Measurements from ENCODE around the gene IL13RA2. TPM values are rescaled to one million over a fixed set of nuclear protein-coding genes. Genes with fewer than 3 reads are reported as not detected.

Gene IL13RA2
- total and polyA plus RNA-seq, 9 of the 15 experiments (the other 6 are each of a cell fraction or from before 2014, with no cell fraction given): 0.06 to 0.18 (median 0.15) TPM; not detected in 6

DNA sequence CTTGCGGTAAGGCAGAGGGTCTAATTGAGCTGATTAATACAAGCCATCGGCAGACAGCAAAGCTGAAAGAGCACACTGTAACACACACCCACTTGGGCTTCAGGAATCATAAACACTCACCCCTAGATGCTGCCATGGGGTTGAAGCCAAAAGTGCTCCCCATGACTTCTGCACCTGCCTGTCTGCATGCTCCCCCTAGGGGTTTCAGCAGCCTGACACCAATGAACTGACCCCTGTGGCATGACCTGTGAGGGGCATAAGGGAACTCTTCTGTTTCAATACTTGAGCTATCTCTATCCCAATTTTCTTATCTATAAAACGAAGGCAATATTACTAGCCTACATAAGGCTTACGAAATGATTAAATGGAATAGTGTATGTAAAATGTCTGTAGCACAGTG lies 23.0 kb upstream of the IL13RA2 start (continued):
- TF ChIP-seq, protein P1, sequence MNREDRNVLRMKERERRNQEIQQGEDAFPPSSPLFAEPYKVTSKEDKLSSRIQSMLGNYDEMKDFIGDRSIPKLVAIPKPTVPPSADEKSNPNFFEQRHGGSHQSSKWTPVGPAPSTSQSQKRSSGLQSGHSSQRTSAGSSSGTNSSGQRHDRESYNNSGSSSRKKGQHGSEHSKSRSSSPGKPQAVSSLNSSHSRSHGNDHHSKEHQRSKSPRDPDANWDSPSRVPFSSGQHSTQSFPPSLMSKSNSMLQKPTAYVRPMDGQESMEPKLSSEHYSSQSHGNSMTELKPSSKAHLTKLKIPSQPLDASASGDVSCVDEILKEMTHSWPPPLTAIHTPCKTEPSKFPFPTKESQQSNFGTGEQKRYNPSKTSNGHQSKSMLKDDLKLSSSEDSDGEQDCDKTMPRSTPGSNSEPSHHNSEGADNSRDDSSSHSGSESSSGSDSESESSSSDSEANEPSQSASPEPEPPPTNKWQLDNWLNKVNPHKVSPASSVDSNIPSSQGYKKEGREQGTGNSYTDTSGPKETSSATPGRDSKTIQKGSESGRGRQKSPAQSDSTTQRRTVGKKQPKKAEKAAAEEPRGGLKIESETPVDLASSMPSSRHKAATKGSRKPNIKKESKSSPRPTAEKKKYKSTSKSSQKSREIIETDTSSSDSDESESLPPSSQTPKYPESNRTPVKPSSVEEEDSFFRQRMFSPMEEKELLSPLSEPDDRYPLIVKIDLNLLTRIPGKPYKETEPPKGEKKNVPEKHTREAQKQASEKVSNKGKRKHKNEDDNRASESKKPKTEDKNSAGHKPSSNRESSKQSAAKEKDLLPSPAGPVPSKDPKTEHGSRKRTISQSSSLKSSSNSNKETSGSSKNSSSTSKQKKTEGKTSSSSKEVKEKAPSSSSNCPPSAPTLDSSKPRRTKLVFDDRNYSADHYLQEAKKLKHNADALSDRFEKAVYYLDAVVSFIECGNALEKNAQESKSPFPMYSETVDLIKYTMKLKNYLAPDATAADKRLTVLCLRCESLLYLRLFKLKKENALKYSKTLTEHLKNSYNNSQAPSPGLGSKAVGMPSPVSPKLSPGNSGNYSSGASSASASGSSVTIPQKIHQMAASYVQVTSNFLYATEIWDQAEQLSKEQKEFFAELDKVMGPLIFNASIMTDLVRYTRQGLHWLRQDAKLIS (CRISPR knock-in tag; IDR thresholded peaks at IDR 0.05): no peak
- TF ChIP-seq RBM25 (IDR thresholded peaks at IDR 0.05; ENCODE audit: low read depth, low read length, severe bottlenecking) (no peak), POLR3A (IDR thresholded peaks at IDR 0.05; ENCODE audit: borderline replicate concordance, extremely low read depth, insufficient read depth, insufficient read length) (no peak), ZC3H8 (IDR thresholded peaks at IDR 0.05) (no peak), ELF4 (CRISPR knock-in tag; IDR thresholded peaks at IDR 0.05) (no peak)
- TF ChIP-seq, protein P2, sequence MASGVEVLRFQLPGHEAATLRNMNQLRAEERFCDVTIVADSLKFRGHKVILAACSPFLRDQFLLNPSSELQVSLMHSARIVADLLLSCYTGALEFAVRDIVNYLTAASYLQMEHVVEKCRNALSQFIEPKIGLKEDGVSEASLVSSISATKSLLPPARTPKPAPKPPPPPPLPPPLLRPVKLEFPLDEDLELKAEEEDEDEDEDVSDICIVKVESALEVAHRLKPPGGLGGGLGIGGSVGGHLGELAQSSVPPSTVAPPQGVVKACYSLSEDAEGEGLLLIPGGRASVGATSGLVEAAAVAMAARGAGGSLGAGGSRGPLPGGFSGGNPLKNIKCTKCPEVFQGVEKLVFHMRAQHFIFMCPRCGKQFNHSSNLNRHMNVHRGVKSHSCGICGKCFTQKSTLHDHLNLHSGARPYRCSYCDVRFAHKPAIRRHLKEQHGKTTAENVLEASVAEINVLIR (CRISPR knock-in tag; IDR thresholded peaks at IDR 0.05): no peak
- TF ChIP-seq, protein P3, sequence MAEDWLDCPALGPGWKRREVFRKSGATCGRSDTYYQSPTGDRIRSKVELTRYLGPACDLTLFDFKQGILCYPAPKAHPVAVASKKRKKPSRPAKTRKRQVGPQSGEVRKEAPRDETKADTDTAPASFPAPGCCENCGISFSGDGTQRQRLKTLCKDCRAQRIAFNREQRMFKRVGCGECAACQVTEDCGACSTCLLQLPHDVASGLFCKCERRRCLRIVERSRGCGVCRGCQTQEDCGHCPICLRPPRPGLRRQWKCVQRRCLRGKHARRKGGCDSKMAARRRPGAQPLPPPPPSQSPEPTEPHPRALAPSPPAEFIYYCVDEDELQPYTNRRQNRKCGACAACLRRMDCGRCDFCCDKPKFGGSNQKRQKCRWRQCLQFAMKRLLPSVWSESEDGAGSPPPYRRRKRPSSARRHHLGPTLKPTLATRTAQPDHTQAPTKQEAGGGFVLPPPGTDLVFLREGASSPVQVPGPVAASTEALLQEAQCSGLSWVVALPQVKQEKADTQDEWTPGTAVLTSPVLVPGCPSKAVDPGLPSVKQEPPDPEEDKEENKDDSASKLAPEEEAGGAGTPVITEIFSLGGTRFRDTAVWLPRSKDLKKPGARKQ (CRISPR knock-in tag; IDR thresholded peaks at IDR 0.05): no peak
- TF ChIP-seq, protein P4, sequence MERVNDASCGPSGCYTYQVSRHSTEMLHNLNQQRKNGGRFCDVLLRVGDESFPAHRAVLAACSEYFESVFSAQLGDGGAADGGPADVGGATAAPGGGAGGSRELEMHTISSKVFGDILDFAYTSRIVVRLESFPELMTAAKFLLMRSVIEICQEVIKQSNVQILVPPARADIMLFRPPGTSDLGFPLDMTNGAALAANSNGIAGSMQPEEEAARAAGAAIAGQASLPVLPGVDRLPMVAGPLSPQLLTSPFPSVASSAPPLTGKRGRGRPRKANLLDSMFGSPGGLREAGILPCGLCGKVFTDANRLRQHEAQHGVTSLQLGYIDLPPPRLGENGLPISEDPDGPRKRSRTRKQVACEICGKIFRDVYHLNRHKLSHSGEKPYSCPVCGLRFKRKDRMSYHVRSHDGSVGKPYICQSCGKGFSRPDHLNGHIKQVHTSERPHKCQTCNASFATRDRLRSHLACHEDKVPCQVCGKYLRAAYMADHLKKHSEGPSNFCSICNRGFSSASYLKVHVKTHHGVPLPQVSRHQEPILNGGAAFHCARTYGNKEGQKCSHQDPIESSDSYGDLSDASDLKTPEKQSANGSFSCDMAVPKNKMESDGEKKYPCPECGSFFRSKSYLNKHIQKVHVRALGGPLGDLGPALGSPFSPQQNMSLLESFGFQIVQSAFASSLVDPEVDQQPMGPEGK (CRISPR knock-in tag; IDR thresholded peaks at IDR 0.05; ENCODE audit: borderline replicate concordance): no peak
- TF ChIP-seq, protein P5, sequence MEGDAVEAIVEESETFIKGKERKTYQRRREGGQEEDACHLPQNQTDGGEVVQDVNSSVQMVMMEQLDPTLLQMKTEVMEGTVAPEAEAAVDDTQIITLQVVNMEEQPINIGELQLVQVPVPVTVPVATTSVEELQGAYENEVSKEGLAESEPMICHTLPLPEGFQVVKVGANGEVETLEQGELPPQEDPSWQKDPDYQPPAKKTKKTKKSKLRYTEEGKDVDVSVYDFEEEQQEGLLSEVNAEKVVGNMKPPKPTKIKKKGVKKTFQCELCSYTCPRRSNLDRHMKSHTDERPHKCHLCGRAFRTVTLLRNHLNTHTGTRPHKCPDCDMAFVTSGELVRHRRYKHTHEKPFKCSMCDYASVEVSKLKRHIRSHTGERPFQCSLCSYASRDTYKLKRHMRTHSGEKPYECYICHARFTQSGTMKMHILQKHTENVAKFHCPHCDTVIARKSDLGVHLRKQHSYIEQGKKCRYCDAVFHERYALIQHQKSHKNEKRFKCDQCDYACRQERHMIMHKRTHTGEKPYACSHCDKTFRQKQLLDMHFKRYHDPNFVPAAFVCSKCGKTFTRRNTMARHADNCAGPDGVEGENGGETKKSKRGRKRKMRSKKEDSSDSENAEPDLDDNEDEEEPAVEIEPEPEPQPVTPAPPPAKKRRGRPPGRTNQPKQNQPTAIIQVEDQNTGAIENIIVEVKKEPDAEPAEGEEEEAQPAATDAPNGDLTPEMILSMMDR (IDR thresholded peaks at IDR 0.05 in 2 of 3, conservative IDR thresholded peaks at IDR 0.05 in 1 of 3; ENCODE audit: insufficient read depth in 2 of 3, low read depth in 1 of 3, low read length in 3 of 3): no peak
